Smooth muscle cell (in vitro differentiated cells): ENCODE measurements around the gene HOXA9. TPM values are rescaled to one million over a fixed set of nuclear protein-coding genes. Genes with fewer than 3 reads are reported as not detected.
A peak's percentile ranks its signal among the peaks of the same experiment; 100 is the strongest.

ENCODE experiments used
- DNase-seq: peaks from one replicate; lab custom pipeline; 2025; ENCODE audit not compliant: unreplicated experiment; lab: John Stamatoyannopoulos, UW
- H2AFZ ChIP-seq: fragments of 200-600 bp; sonication (generic); 2 replicates; pipeline ENCODE4 v1.6.0; 2016; ENCODE audit warnings: antibody characterized with exemption, low read depth, mild to moderate bottlenecking
- H3F3A ChIP-seq: fragments of 200-600 bp; sonication (generic); 2 replicates; pipeline ENCODE4 v1.6.0; 2017; ENCODE audit warnings: antibody characterized with exemption, low read depth
- H3K27ac ChIP-seq: fragments of 200-600 bp; sonication (generic); 2 replicates; pipeline ENCODE4 v1.5.1; 2016; ENCODE audit warnings: low read depth, mild to moderate bottlenecking
- H3K27me3 ChIP-seq: fragments of 200-600 bp; sonication (generic); 2 replicates; pipeline ENCODE4 v1.6.1; 2016; ENCODE audit warnings: low read depth, mild to moderate bottlenecking
- H3K36me3 ChIP-seq: fragments of 200-600 bp; sonication (generic); 2 replicates; pipeline ENCODE4 v1.5.1; 2016; ENCODE audit warnings: low read depth
- H3K4me1 ChIP-seq: fragments of 200-600 bp; sonication (generic); 2 replicates; pipeline ENCODE4 v1.5.1; 2016; ENCODE audit warnings: low read depth
- H3K4me2 ChIP-seq: fragments of 200-600 bp; sonication (generic); 2 replicates; pipeline ENCODE4 v1.6.0; 2016; ENCODE audit warnings: mild to moderate bottlenecking
- H3K4me3 ChIP-seq: fragments of 200-600 bp; sonication (generic); 2 replicates; pipeline ENCODE4 v1.5.1; 2016; ENCODE audit warnings: mild to moderate bottlenecking
- H3K79me2 ChIP-seq: fragments of 200-600 bp; sonication (generic); 2 replicates; pipeline ENCODE4 v1.6.0; 2016; ENCODE audit warnings: low read depth, mild to moderate bottlenecking
- H3K9ac ChIP-seq: fragments of 200-600 bp; sonication (generic); 2 replicates; pipeline ENCODE4 v1.6.0; 2016; ENCODE audit warnings: low read depth
- H3K9me3 ChIP-seq: fragments of 200-600 bp; sonication (generic); replicated peaks from 2 replicates; pipeline ENCODE4 v1.5.1; 2016; ENCODE audit warnings: low read depth
- H4K20me1 ChIP-seq: fragments of 200-600 bp; sonication (generic); 2 replicates; pipeline ENCODE4 v1.6.0; 2016; ENCODE audit warnings: low read depth
- WGBS: methylation state at CpG from one replicate; pipeline ENCODE4 v1.1.7; 2016; ENCODE audit warnings: low lambda C conversion rate; 5-methylcytosine and 5-hydroxymethylcytosine counted together
- polyA plus RNA-seq: library from polyadenylated mRNA; unstranded; fragments of >200 nt; fragmentation: Nextera tagmentation; extraction: Ambion mirVana; gene quantifications from 2 replicates; pipeline ENCODE4 v1.2.1, GENCODE V29; 2016
- total RNA-seq: library from RNA; depleted of rRNA; stranded (reverse); fragments of >200 nt; gene quantifications from 2 replicates; pipeline ENCODE4 v1.2.3, GENCODE V29; 2014
- TF ChIP-seq, protein P1 (sequence below): fragments of 200-600 bp; sonication (generic); IDR thresholded peaks from 2 replicates; pipeline ENCODE4 v1.5.1; 2017; ENCODE audit warnings: borderline replicate concordance, mild to moderate bottlenecking, antibody characterized with exemption; ENCODE audit not compliant: insufficient read depth, poor library complexity, severe bottlenecking

The HOXA9 gene
- total and polyA plus RNA-seq, 2 experiments from 2014 or later: 12.6 to 35.8 TPM

GRCh38 chr7:27186668-27187474 lies 21.5 kb upstream of the HOXA9 start:
- peaks cover 100% of the 10 kb centered on the region for H3K79me2 ChIP-seq
- H4K20me1 ChIP-seq: peaks cover 6% of the 10 kb centered on the region
- H3K4me3 ChIP-seq: peak overlapping the region; percentile 60
- H3K4me2 ChIP-seq: peak overlapping the region; percentile 89
- TF ChIP-seq, protein P1, sequence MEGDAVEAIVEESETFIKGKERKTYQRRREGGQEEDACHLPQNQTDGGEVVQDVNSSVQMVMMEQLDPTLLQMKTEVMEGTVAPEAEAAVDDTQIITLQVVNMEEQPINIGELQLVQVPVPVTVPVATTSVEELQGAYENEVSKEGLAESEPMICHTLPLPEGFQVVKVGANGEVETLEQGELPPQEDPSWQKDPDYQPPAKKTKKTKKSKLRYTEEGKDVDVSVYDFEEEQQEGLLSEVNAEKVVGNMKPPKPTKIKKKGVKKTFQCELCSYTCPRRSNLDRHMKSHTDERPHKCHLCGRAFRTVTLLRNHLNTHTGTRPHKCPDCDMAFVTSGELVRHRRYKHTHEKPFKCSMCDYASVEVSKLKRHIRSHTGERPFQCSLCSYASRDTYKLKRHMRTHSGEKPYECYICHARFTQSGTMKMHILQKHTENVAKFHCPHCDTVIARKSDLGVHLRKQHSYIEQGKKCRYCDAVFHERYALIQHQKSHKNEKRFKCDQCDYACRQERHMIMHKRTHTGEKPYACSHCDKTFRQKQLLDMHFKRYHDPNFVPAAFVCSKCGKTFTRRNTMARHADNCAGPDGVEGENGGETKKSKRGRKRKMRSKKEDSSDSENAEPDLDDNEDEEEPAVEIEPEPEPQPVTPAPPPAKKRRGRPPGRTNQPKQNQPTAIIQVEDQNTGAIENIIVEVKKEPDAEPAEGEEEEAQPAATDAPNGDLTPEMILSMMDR: no peak
- H3K36me3 ChIP-seq: no peaks in the 10 kb centered on the region
- peak overlapping the region; percentile 63 for H3K9ac ChIP-seq
- peaks cover 9% of the 10 kb centered on the region for H3F3A ChIP-seq
- peak overlapping the region; percentile 81 for H2AFZ ChIP-seq
- H3K27me3 ChIP-seq: no peaks in the 10 kb centered on the region
- peaks cover 12% of the 10 kb centered on the region for H3K4me1 ChIP-seq
- no peaks in the 10 kb centered on the region for H3K9me3 ChIP-seq
- no peak for DNase-seq
- WGBS: 22% methylated on average over 4 of the region's 4 CpGs
- H3K27ac ChIP-seq: peak overlapping the region; percentile 69

DNA sequence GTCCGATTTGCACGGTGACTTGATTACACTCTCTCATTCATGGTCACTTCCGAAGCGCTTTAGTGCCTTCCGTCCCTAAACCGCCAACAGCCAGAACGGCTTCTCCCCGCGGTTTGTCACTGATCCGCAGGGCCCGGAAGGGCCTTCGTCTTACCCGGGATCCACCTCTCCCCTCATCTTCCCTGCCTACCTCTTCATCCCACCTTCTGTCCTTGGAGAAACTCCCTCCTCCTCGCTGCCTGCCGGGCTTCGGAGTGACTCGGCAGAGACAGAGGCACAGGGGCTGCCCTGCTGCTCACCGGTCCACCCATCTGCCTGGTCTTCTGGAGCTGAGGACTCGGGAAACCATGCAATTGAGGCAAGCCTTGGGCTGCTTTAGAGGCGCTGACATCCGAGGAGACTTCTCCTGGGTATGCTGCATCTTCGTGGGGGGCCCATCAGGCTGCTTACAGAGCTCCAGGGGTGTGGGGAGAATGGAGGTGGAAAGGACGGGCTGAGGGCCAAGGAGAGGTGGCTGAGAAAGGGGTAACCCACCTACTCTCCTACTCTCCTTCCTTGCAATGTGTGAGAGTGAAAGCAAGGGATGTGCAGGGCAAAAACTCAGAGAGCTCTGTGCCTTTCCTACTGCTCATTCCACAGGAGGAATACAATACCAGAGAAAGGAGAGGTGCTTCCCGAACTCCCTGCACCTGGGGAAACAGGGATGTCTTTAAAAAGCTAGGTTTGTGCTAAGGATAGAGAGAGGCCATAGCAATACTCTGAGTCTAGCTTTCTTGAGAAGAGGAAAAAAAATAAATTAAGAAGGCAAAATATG lies 20.7 kb upstream of the HOXA9 start:
- WGBS: 7% methylated on average over 24 of the region's 24 CpGs

DNA sequence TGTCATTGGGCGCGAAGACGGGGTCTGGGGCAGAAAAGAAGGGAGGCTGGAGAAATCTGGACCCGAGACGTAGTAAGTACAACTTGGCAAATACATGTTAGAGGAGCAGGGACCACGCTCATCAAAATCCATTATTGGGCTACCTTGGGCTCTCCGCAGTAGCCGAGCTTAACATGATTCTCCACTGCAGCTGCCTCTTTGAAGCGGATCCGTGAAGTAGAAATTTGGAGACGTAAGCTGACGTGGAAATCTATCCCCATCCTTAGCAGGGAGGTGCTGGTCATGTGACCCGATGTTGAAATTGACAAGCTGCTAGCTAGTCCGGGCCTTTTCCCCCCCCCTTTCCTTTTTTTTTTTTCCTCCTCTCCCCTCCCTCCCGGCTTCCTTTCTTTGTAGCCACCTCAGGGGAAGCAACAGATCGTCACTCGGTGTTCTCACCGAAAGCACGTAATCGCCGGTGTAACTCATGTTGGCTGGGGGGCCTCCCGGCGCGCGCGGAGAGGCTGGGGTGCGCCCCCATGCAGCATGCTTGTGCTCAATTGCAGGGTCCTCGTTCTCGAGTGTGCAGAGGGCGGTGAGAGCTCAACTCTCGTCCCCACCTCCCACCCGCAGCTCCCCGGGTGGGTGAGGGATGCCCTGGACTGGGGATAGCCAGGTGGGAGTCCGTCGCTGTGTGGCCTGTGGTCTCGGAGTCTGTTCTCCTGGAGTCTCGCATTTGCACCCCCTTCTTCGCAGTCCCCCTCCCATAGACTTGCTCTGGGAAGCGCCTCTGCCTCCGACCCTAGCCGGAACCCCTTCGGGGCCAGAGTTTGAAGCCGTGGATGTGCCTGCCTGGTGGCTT lies 19.9 kb upstream of the HOXA9 start, which contains the start of gene HOXA11:
Gene HOXA11 (minus strand): TSS at position 220 of the 841 bp plus-strand sequence. CDS start 88 bp downstream, at position 132.
- H3K9ac ChIP-seq: peak within 1 kb of the TSS; percentile 69
- no peak for DNase-seq
- no peaks in the 10 kb centered on the region for H3K36me3 ChIP-seq
- peak within 1 kb of the TSS; percentile 69 for H3K27ac ChIP-seq
- no peaks in the 10 kb centered on the region for H3K9me3 ChIP-seq
- H3F3A ChIP-seq: peaks cover 9% of the 10 kb centered on the region
- H3K4me3 ChIP-seq: peak within 1 kb of the TSS; percentile 60
- peak within 1 kb of the TSS; percentile 89 for H3K4me2 ChIP-seq
- peak within 1 kb of the TSS; percentile 22 for H2AFZ ChIP-seq
- H3K27me3 ChIP-seq: no peaks in the 10 kb centered on the region
- peaks cover 88% of the 10 kb centered on the region for H3K79me2 ChIP-seq
- 2% methylated on average over 42 of the region's 43 CpGs for WGBS
- peaks cover 12% of the 10 kb centered on the region for H3K4me1 ChIP-seq
- H4K20me1 ChIP-seq: peaks cover 6% of the 10 kb centered on the region
- TF ChIP-seq, protein P1: no peak

More for the DNA sequence above, 20.7 kb upstream of the HOXA9 start:
- Histone ChIP-seq H3K4me3 (peak overlapping the region; percentile 60), H3K27ac (peak overlapping the region; percentile 69), H3K27me3 (no peaks in the 10 kb centered on the region), H3K9me3 (no peaks in the 10 kb centered on the region), H3K4me2 (peak overlapping the region; percentile 89), H3K36me3 (no peaks in the 10 kb centered on the region), H3K79me2 (peaks cover 96% of the 10 kb centered on the region), H3K9ac (peak overlapping the region; percentile 69), H2AFZ (peak overlapping the region; percentile 22), H3F3A (peaks cover 9% of the 10 kb centered on the region), H3K4me1 (peaks cover 12% of the 10 kb centered on the region), H4K20me1 (peaks cover 6% of the 10 kb centered on the region)
- TF ChIP-seq, protein P1: no peak
- DNase-seq: no peak
